Activated gamma-delta T cell treated with Interleukin-2 at 50 U/mL for 16 hours (primary cell): ENCODE results near the gene SH2D5.
"Not testable (repeated sequence)": the region's sequence is repeated elsewhere in the genome, so short reads cannot be mapped to it uniquely, and the experiment has no call there.

Source experiments
- DNase-seq: peaks from one replicate; pipeline ENCODE4 v3.0.0-alpha.2; 2020

SH2D5 gene

DNA sequence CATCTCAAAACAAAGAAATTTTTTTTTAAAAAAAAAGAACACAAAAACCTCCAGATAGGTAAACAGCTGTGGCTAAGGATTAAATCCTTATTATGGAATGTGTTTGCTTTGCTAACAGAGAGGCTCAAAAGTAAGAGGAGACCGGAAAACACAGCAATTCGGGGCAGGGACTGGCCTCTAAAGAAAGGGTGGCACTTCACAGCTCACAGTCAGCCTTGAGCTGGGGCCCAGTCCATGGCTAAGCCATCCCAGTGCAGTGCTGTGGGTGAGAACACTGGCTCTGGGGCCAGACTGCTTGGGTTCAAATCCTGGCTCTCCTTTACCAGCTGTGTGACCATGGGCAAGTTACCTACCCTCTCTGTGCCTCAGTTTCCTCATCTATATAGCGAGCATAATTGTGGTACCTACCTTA is 42.9 kb downstream of the SH2D5 start:
- DNase-seq = no peak

DNA sequence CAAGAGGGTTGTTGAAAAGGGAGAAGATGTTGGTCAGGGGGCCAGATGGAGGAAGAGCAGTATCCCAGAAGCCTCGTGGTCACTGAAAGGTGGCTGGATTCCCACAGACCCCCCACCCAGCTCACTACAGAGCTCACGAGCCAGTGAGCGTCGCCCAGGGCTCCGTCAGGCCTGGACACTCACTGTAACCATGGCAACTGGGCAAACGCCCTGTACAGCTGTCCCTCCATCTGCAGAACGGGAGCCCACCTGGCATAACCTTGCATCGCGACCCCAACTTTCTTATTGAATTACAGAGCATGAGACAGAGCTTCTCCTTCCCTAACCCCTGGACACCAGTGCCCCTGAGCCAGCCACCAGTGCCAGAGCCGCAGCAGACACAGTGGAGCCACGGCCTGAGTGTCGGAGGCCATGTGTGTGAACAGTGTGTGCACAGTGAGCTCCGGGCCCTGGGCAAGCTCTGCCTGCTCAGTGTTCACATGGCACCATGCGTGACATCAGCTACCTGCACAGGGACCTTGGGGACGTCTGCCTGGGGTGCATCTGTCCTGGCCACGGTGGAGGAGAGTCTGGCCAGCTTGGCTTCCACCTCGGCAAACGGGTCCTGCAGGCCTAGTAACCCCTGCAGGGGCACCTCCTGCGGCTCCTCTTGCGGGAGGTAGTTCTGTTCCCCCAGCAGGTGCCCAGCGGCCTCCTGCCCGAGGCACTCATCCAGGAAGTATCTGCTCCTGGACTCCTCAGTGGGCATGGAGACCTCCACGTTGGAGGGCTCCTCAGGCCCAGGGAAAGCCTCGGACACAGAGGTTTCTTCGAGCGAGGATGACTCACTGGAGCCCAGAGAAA is 45.4 kb downstream of the SH2D5 start:
- no peak for DNase-seq

DNA sequence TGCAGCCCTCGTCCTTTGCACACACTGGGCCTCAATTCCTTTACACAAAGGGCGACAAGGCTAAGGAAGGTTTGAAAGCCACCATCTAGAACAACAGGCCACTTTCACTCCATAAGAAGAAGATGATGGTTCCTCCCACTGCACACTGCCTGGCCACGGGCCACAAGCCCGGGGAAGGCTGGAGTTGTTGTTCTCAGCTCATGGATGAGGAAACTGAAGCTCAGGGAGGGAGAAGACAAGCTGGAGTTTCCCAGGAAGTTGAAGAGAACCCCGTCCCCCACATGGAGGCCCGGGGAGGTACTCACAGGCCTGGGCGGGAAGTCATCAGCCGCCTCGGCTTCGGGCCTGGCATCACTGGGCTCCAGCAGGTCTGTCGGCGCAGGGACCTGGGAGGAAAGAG is 46.8 kb downstream of the SH2D5 start:
- DNase-seq = no peak

- no peak for DNase-seq
Observed at GRCh38 chr1:20685099-20685662, 47.3 kb downstream of the SH2D5 start.

DNA sequence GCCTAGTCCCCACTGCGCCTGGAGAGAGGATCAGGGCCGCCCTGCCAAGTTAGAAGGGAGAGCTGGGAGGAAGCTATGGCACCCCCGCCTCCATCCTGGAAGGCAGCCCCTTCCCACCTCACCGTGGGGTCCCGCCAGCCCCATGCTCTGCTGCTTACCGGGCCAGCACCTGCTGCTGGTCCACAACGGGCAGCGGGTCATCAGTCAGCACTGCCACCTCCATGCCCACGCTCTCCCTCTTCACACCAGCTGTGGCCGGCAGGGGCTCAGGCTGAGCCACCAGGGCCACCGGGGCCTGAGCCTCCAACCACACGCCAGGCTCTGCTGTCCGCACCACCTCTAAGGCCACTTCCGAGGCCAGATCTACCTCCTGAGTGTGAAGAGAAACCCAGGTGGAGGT is 47.9 kb downstream of the SH2D5 start:
- DNase-seq = no peak

- DNase-seq = no peak
Observed at GRCh38 chr1:20684050-20684620, 48.4 kb downstream of the SH2D5 start.

DNA sequence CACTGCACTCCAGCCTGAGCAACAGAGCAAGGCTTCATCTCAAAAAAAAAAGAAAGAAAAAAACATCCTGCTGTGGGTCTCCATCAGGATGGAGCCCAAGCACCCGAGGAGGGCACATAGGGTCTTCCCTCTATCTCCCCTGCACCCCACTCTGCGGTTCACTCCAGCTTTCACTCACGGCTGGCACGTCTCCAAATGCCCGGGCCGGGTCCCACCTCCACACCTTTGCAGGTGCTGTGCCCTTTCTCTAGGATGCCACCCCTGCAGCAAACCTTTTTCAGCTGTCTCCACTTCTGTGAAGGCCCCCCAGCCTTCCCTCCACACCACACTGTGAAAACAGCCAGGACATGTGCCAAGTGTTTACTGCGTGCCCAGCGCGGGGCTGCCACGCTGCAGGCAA is 48.9 kb downstream of the SH2D5 start:
- no peak for DNase-seq

GRCh38 chr1:20682571-20683236 is 49.8 kb downstream of the SH2D5 start:
- DNase-seq = no peak

DNA sequence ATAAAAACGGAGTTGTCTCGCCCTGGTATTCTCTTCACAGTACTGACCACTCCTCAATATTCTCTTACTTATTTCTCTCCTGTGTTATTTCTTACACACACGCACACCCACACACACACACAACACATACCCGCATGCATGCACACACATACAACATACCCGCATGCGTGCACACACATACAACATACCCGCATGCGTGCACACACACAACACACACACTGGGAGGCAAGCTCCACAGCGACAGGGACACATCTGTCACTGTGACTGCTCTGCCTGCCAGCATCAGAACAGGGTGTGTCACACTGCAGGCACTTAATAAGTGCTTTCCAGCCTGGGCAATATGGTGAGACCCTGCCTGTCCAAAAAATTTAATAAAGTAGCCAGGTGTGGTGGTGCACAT is 50.5 kb downstream of the SH2D5 start:
- no peak for DNase-seq

DNA sequence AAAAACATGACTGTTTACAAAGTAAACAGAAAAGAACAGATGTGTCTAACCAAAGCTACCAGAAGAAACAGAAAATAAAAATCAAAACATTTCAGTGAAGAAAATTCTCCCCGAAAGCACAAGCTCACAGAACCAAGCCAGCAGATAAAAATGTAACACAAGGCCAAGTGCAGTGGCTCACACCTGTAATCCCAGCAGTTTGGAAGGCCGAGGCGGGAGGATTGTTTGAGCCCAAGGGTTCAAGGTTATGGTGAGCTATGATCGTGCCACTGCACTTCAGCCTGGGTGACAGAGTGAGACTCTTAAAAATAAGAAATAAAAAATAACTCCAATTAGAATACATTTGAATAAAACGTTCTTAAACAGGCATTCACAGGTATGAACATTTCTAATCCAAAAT is 52.2 kb downstream of the SH2D5 start:
- DNase-seq = no peak

GRCh38 chr1:20678599-20678998 is 53.9 kb downstream of the SH2D5 start:
- no peak for DNase-seq

- DNase-seq = not testable (repeated sequence)
Observed at GRCh38 chr1:20673626-20674025, 58.9 kb downstream of the SH2D5 start.

DNA sequence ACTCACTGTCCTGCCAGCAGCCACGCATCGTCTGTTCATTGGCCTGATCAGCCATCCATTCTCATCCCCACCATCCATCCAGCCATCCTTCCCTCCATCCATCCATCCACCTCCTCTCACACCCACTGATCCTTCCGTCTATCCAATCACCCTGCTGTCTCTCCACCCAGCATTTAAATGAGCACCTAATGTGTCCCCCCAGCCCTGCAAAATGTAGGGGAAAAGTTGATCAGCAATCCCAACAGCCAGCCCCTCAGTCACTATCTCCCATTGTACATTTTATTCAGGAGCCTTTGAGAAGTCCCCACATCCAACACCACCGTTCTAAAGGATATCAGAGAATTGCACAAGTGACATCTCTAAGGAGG is 60.3 kb downstream of the SH2D5 start:
- no peak for DNase-seq

DNA sequence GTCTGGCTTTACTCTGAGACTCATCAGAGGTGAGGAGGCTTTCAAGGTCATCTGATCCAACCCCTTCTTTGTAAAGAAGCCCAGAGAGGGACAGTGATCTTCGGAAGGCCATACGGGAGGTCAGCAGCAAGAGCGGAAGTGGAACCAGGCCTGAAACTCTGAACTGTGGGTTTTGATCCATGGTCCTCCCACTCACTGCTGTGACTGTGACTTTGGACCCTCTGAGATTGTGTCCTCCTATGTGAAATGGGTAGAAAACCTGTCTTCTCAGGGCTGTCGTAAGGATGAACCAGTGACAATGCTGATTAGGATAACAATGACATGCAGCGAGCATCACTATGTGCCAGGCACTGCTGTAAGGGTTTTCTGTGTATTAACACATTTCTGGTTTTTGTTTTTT is 61.6 kb downstream of the SH2D5 start:
- DNase-seq = no peak
